Measurements from ENCODE around the gene KIF26B.

DNA sequence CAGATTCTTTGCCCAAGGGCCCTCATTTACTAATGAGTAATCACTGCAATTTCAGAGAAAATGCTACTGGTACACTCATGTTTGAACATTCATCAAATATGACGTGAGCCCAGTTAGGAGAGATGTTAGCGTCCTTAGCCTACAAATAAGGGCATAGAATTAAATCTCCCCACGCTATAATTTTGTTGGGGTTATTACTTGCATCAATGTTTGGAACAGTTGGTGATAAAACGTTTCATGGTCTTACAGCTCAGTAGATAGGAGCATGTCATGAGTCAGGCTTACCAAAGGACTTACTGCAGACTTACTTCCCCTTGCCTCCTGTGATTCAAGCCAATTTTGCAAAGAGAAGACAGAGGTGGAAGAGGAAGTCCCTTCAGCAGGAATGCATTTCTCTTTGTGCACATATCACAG lies 304.0 kb downstream of the KIF26B start:
- TF ChIP-seq GABPA (IDR thresholded peaks at IDR 0.05; ENCODE audit: low read depth): no peak
- TF ChIP-seq PKNOX1 (IDR thresholded peaks at IDR 0.05): no peak
- no peak for TF ChIP-seq ZNF687 (IDR thresholded peaks at IDR 0.05)
- TF ChIP-seq SP1 (IDR thresholded peaks at IDR 0.05; ENCODE audit: low read depth, low read length): no peak
